ENCODE measurements around the gene BAIAP2L1. TPM values are rescaled to one million over a fixed set of nuclear protein-coding genes. Genes with fewer than 3 reads are reported as not detected.

Gene BAIAP2L1
- total RNA-seq, 1 donor: 0.31 TPM

GRCh38 chr7:98276241-98276761, 124.6 kb downstream of the BAIAP2L1 start:
- H3K27me3 ChIP-seq (ENCODE audit: insufficient read depth, low read length): no peaks in the 10 kb centered on the region
- H3K4me3 ChIP-seq (ENCODE audit: low read length): no peak overlapping the region
- peaks cover 44% of the 10 kb centered on the region for H3K4me1 ChIP-seq (ENCODE audit: insufficient read depth, low read length)
- H3K9me3 ChIP-seq (ENCODE audit: low read depth, low read length): no peaks in the 10 kb centered on the region

GRCh38 chr7:98267303-98267702, 133.6 kb downstream of the BAIAP2L1 start:
- Histone ChIP-seq H3K4me1 (ENCODE audit: insufficient read depth, low read length) (no peaks in the 10 kb centered on the region), H3K9me3 (ENCODE audit: low read depth, low read length) (no peaks in the 10 kb centered on the region), H3K4me3 (ENCODE audit: low read length) (no peak overlapping the region), H3K27me3 (ENCODE audit: insufficient read depth, low read length) (no peaks in the 10 kb centered on the region)

- no peak overlapping the region for H3K4me3 ChIP-seq (ENCODE audit: low read length)
- H3K9me3 ChIP-seq (ENCODE audit: low read depth, low read length): no peaks in the 10 kb centered on the region
- no peaks in the 10 kb centered on the region for H3K4me1 ChIP-seq (ENCODE audit: insufficient read depth, low read length)
- no peaks in the 10 kb centered on the region for H3K27me3 ChIP-seq (ENCODE audit: insufficient read depth, low read length)
Measured at GRCh38 chr7:98266840-98267239, 134.1 kb downstream of the BAIAP2L1 start.

DNA sequence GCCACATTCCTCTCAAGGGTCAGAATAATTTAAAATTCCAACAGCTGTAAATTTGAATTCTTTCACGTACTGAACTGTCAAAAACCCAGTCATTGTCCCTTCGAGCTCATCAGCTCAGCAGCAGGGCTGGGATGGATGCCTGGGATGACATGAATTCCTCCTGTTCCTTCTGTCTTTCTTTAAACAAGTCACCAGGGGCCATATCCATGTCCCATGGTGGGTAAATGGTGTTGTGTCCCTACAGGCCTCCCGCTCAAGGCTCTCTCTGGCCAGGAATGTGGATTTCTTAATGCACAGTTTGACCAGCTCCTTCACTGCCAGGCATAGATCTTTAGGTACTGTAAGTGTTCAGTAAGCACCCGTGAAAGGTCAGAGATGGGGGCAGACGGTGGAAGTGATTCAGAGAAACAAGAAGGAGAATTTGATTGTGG, 135.0 kb downstream of the BAIAP2L1 start:
- no peaks in the 10 kb centered on the region for H3K9me3 ChIP-seq (ENCODE audit: low read depth, low read length)
- no peak overlapping the region for H3K4me3 ChIP-seq (ENCODE audit: low read length)
- no peaks in the 10 kb centered on the region for H3K4me1 ChIP-seq (ENCODE audit: insufficient read depth, low read length)
- no peaks in the 10 kb centered on the region for H3K27me3 ChIP-seq (ENCODE audit: insufficient read depth, low read length)

DNA sequence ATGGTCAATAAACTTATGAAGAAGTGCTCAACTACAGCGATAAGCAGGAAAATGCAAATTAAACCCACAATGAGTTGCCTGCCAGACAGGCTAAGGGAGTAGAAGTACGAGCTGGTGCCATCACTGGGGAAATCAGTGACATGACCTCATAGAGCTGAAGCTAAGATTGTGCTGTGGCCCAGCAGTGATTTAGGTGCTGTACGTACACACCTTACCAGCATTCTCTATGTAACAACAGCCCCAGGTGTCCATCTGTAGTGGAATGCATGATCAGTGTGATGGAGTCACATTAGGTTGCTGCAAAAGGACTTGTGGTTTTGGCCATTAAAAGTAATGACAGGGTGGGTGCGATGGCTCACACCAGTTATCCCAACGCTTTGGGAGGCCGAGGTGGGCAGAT, 143.2 kb downstream of the BAIAP2L1 start:
- H3K27me3 ChIP-seq (ENCODE audit: insufficient read depth, low read length): no peaks in the 10 kb centered on the region
- no peaks in the 10 kb centered on the region for H3K9me3 ChIP-seq (ENCODE audit: low read depth, low read length)
- no peak overlapping the region for H3K4me3 ChIP-seq (ENCODE audit: low read length)
- peaks cover 13% of the 10 kb centered on the region for H3K4me1 ChIP-seq (ENCODE audit: insufficient read depth, low read length)

DNA sequence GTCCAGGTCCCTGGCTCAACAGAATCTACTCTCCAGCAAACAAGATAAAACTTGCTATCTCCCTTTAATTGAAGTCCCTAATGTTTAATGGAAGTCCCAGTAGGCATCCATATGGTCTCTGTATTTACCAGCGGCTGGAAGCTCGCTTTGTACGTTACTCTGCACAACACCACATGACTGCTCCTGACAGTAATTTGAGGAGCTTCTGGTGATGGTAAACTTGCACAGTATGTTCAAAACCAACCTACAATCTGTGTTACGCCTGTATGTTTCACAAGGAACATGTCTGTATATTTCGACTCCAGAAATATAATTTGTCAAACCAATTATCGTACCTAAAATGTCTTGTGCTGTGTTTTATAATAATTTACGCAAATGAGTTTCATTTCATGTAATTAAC, 144.5 kb downstream of the BAIAP2L1 start:
- H3K4me1 ChIP-seq (ENCODE audit: insufficient read depth, low read length): peaks cover 20% of the 10 kb centered on the region
- no peaks in the 10 kb centered on the region for H3K9me3 ChIP-seq (ENCODE audit: low read depth, low read length)
- H3K4me3 ChIP-seq (ENCODE audit: low read length): no peak overlapping the region
- H3K27me3 ChIP-seq (ENCODE audit: insufficient read depth, low read length): no peaks in the 10 kb centered on the region

DNA sequence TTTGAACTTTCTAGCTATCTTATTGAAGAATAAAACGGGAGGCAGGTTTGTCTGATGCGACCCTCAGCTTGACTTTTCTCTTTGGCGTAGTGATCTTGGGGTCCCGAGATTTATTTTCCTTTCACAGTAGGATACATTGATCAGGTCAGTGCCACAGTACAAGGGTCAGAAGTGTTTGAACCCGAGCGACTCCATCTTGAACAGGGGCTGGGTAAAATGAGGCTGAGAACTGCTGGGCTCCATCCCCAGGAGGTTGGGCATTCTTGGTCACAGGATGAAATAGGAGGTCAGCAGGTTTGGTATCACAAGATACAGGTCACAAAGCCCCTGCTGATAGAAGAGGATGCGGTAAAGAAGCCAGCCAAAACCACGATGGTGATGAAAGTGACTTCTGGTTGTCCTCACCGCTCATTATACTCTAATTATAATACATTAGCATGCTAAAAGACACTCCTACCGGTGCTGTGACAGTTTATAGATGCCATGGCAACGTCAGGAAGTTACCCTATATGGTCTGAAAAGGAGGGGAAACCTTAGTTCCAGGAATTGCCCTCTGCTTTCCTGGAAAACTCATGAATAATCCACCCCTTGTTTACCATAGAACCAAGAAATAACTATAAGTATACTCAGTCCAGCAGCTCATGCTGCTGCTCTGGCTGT, 145.8 kb downstream of the BAIAP2L1 start:
- Histone ChIP-seq H3K4me1 (ENCODE audit: insufficient read depth, low read length) (peaks cover 34% of the 10 kb centered on the region), H3K27me3 (ENCODE audit: insufficient read depth, low read length) (no peaks in the 10 kb centered on the region), H3K4me3 (ENCODE audit: low read length) (no peak overlapping the region), H3K9me3 (ENCODE audit: low read depth, low read length) (no peaks in the 10 kb centered on the region)

DNA sequence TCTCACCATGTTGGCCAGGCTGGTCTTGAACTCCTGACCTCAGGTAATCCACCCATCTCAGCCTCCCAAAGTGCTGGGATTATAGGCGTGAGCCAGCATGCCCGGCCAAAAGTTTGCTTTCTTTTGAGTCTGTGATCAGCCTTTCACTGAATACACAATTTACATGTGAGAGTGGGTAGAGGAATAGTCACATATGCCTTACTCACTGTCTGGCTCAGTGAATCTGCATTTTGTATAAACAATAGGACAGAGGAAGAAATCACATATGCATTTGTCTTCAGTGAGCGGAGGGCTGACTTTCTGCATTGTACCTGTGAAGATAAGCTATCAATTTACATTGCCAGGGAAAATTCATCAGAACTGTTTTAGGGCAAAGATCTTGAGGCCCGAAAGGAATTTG, 146.4 kb downstream of the BAIAP2L1 start:
- Histone ChIP-seq H3K4me1 (ENCODE audit: insufficient read depth, low read length) (peaks cover 39% of the 10 kb centered on the region), H3K9me3 (ENCODE audit: low read depth, low read length) (no peaks in the 10 kb centered on the region), H3K27me3 (ENCODE audit: insufficient read depth, low read length) (no peaks in the 10 kb centered on the region), H3K4me3 (ENCODE audit: low read length) (no peak overlapping the region)

DNA sequence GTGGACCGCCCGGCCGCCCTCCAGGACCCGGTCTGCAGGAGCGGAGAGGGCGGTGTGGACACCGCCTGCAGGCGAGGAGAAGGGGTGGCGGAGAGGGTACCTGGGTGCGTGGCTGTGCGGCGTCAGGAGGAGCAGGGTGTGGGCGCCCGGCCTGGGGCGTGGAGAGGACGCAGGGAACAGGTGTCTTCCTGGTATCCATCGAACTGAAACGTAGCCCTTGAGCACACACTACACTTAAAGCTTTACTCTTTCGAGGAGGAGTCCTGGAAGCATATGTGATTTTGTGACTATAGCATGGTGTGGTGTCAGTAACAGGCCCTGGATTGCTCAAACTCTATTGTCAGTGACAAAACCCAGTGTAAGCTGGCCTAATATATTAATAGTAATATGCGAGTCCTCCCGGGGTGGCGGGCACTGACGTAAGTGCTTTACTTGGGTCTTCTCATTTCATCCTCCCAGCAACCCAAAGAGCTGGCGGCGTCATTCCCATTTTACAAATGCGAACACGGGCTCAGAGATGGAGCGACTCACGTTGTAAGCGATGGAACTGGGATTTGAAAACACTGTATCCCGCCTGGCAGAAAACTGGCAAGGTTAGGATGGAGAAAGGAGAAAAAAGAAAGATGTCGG, 148.3 kb downstream of the BAIAP2L1 start:
- peaks cover 59% of the 10 kb centered on the region for H3K4me1 ChIP-seq (ENCODE audit: insufficient read depth, low read length)

DNA sequence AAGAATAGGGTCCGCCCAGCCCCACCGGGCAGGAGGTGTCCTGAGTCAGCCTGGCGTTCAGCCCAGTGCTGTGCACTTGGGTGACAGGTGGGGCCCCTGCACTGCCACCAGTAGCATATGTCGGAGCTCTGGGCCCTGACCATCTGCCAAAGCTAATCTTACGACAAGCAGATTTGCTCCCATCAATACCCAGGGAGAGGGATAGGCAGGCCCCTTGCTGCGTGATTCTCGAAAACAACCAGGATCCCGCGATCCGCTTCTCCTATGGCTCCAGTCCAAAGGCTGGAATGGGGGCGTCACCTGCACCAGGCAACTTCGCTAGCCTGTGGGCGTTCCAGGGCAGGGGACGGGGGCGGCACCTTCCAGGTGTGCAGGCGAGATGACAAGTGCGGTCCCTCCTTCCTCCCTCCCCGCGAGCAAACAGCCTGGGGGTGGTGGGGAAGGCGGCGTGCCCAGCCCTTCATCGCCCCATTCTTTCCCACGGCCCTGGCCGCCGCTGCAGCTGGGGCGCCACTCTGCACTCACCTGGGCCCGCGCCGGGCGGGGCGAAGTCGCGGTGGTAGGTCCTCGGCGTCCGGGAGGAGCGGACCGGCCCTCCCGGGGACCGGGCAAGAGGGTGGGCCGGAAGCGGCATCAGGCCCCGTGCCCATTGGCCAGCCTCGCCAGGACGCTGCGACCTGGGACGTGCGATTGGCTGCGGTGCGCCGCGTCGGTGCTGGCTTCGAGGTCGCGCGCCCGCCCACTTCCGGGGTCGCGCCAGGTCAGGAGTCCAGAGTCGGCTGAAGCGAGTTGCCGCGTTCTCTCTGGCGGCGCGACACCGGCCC, 149.1 kb downstream of the BAIAP2L1 start, which contains the start of gene TECPR1:
Gene TECPR1 (minus strand): TSS at position 632 of the 824 bp plus-strand sequence. CDS start 6,086 bp downstream, outside the sequence.
- no peaks in the 10 kb centered on the region for H3K9me3 ChIP-seq (ENCODE audit: low read depth, low read length)
- peak within 1 kb of the TSS; percentile 78 for H3K4me3 ChIP-seq (ENCODE audit: low read length)
- peaks cover 63% of the 10 kb centered on the region for H3K4me1 ChIP-seq (ENCODE audit: insufficient read depth, low read length)
- no peaks in the 10 kb centered on the region for H3K27me3 ChIP-seq (ENCODE audit: insufficient read depth, low read length)

More for the DNA sequence above, 148.3 kb downstream of the BAIAP2L1 start:
- no peaks in the 10 kb centered on the region for H3K27me3 ChIP-seq (ENCODE audit: insufficient read depth, low read length)
- H3K4me3 ChIP-seq (ENCODE audit: low read length): peak overlapping the region; percentile 78
- H3K9me3 ChIP-seq (ENCODE audit: low read depth, low read length): no peaks in the 10 kb centered on the region

GRCh38 chr7:98251231-98251600, 149.7 kb downstream of the BAIAP2L1 start:
- no peaks in the 10 kb centered on the region for H3K27me3 ChIP-seq (ENCODE audit: insufficient read depth, low read length)
- H3K4me1 ChIP-seq (ENCODE audit: insufficient read depth, low read length): peaks cover 67% of the 10 kb centered on the region
- H3K9me3 ChIP-seq (ENCODE audit: low read depth, low read length): no peaks in the 10 kb centered on the region
- H3K4me3 ChIP-seq (ENCODE audit: low read length): peak overlapping the region; percentile 78

- Histone ChIP-seq H3K4me3 (ENCODE audit: low read length) (peak overlapping the region; percentile 78), H3K9me3 (ENCODE audit: low read depth, low read length) (no peaks in the 10 kb centered on the region), H3K4me1 (ENCODE audit: insufficient read depth, low read length) (peaks cover 72% of the 10 kb centered on the region), H3K27me3 (ENCODE audit: insufficient read depth, low read length) (no peaks in the 10 kb centered on the region)
Measured at GRCh38 chr7:98250789-98251188, 150.1 kb downstream of the BAIAP2L1 start.

DNA sequence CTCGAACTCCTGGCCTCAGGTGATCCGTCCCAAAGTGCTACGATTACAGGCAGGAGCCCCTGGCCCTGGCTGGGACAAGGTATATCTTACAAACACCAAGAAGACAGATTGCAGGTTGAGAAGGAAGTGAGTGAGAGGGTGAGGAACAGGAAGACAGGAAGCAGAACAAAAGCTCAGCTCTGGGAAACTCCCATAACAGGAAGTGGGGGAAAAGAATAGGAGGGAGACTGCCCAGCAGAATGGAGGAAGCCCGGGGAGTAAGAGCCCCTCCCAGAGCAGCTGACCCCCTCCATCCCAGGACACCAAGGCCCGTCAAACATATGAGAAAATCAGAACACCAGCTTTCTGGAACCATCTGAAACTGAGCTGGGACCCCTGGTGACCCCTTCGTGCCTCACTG, 151.8 kb downstream of the BAIAP2L1 start:
- H3K4me1 ChIP-seq (ENCODE audit: insufficient read depth, low read length): peaks cover 75% of the 10 kb centered on the region

DNA sequence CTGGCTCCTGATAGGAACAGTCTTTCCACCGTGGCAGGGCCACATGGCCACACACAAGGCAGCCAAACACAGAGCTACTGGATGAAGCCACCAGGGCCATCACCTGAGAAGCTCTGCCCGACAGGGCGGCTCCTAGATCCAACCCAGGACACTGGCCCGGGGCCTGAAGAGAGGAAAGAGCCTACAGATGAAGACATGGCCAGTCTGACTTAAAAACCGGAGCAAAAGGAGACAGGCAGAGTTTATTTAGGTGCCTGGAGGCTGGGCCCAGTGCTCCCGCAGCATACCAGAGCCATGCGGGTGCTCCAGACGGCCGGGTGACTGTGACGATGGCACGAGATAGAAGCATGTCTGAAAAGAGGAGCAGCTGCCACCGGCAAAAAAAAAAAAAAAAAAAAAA, 152.7 kb downstream of the BAIAP2L1 start:
- H3K9me3 ChIP-seq (ENCODE audit: low read depth, low read length): no peaks in the 10 kb centered on the region
- H3K4me3 ChIP-seq (ENCODE audit: low read length): no peak overlapping the region
- H3K27me3 ChIP-seq (ENCODE audit: insufficient read depth, low read length): no peaks in the 10 kb centered on the region
- H3K4me1 ChIP-seq (ENCODE audit: insufficient read depth, low read length): peaks cover 71% of the 10 kb centered on the region

More for the DNA sequence above, 151.8 kb downstream of the BAIAP2L1 start:
- Histone ChIP-seq H3K4me3 (ENCODE audit: low read length) (no peak overlapping the region), H3K9me3 (ENCODE audit: low read depth, low read length) (no peaks in the 10 kb centered on the region), H3K27me3 (ENCODE audit: insufficient read depth, low read length) (no peaks in the 10 kb centered on the region)

GRCh38 chr7:98244871-98245270, 156.0 kb downstream of the BAIAP2L1 start:
- no peaks in the 10 kb centered on the region for H3K9me3 ChIP-seq (ENCODE audit: low read depth, low read length)
- H3K27me3 ChIP-seq (ENCODE audit: insufficient read depth, low read length): no peaks in the 10 kb centered on the region
- H3K4me3 ChIP-seq (ENCODE audit: low read length): no peak overlapping the region
- peaks cover 44% of the 10 kb centered on the region for H3K4me1 ChIP-seq (ENCODE audit: insufficient read depth, low read length)
